ENCODE data around the gene SHISA6.

GRCh38 chr17:11454096-11454495 lies 213.1 kb downstream of the SHISA6 start:
- TF ChIP-seq CTCF (IDR thresholded peaks at IDR 0.05; ENCODE audit: poor library complexity, severe bottlenecking) (no peak), EZH2 (IDR thresholded peaks at IDR 0.05; ENCODE audit: borderline replicate concordance, insufficient read depth, low read length, poor library complexity, severe bottlenecking) (no peak), REST (IDR thresholded peaks at IDR 0.05; ENCODE audit: borderline replicate concordance) (no peak), RAD21 (conservative IDR thresholded peaks at IDR 0.05) (no peak), EP300 (conservative IDR thresholded peaks at IDR 0.05; ENCODE audit: poor library complexity, severe bottlenecking) (no peak), POLR2AphosphoS5 (IDR thresholded peaks at IDR 0.05) (no peak)
